Renal pelvis (tissue), 4 donors: ENCODE measurements around the gene B4GALNT4. TPM values are rescaled to one million over a fixed set of nuclear protein-coding genes. Genes with fewer than 3 reads are reported as not detected.
"Not testable (repeated sequence)": the region's sequence is repeated elsewhere in the genome, so short reads cannot be mapped to it uniquely, and the experiment has no call there.

Experiments
- DNase-seq: peaks from one replicate; pipeline ENCODE4 v3.0.0-alpha.2; 2013
- polyA plus RNA-seq, 3 donors: library from polyadenylated mRNA; unstranded; fragments of 120-200 nt; gene quantifications; one replicate each; pipeline ENCODE4 v1.2.1, GENCODE V29; 2013; ENCODE audit not compliant: insufficient read length in 3 of 3

B4GALNT4 gene
- polyA plus RNA-seq, 3 donors: 77.7 to 93.4 (median 87.2) TPM

- DNase-seq: no peak
Measured at GRCh38 chr11:357582-357981, 11.7 kb upstream of the B4GALNT4 start.

GRCh38 chr11:358129-358800 is 11.0 kb upstream of the B4GALNT4 start:
- DNase-seq: no peak

GRCh38 chr11:359181-359714 is 10.1 kb upstream of the B4GALNT4 start:
- DNase-seq: no peak

GRCh38 chr11:360326-361280 is 8.7 kb upstream of the B4GALNT4 start:
- no peak for DNase-seq

- DNase-seq: no peak
Measured at GRCh38 chr11:362642-363442, 6.5 kb upstream of the B4GALNT4 start.

- DNase-seq: not testable (repeated sequence)
Measured at GRCh38 chr11:363443-363805, 5.9 kb upstream of the B4GALNT4 start.

GRCh38 chr11:363948-364761 is 5.1 kb upstream of the B4GALNT4 start:
- DNase-seq: no peak

- no peak for DNase-seq
Measured at GRCh38 chr11:364991-365725, 4.1 kb upstream of the B4GALNT4 start.

GRCh38 chr11:365831-366230 is 3.5 kb upstream of the B4GALNT4 start:
- no peak for DNase-seq

GRCh38 chr11:367956-368413 is 1.3 kb upstream of the B4GALNT4 start:
- no peak for DNase-seq

- DNase-seq: no peak
Measured at GRCh38 chr11:368414-369335, 624 bp upstream of the B4GALNT4 start.

- no peak for DNase-seq
Measured at GRCh38 chr11:370070-370941, 1.0 kb downstream of the B4GALNT4 start.

- DNase-seq: no peak
Measured at GRCh38 chr11:371051-371450, 1.8 kb downstream of the B4GALNT4 start.

GRCh38 chr11:371716-372590 is 2.7 kb downstream of the B4GALNT4 start:
- no peak for DNase-seq

- no peak for DNase-seq
Measured at GRCh38 chr11:372809-373715, 3.8 kb downstream of the B4GALNT4 start.
